Limb (tissue), 2 donors: Measurements from ENCODE around the gene PAX8.
A peak's percentile ranks its signal among the peaks of the same experiment; 100 is the strongest.
"Not testable (repeated sequence)": the region's sequence is repeated elsewhere in the genome, so short reads cannot be mapped to it uniquely, and the experiment has no call there.

Experiments used
- DNase-seq, 2 donors: peaks; one replicate each; pipeline ENCODE4 v3.0.0-alpha.2; 2016; ENCODE audit errors: extremely low spot score in 2 of 2

PAX8 gene

DNA sequence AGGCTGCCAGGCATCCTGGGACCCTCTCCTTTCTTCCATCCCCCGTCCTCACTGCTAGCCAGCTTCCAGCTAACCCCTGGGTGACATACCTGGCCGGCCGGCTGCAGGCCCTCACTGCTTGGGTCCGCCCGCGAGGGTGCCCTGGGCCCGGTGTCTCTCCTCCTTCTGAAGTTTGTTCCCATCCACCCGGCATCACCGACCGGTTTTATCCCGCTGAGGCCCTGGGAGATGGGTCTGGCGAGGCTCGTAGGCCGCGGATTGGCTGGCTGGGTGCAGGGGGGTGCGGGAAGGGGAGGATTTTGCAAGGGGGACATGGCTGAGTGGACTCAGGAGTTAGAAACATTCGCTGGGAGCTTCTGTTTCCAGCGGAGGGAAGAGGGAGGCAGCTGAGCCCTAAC lies at the start of gene PAX8:
PAX8 (minus strand) TSS at position 180 of the 398 bp plus-strand sequence. CDS start 527 bp downstream, outside the sequence.
- DNase-seq, result peak in 1 of 2 donors; percentile 64

DNA sequence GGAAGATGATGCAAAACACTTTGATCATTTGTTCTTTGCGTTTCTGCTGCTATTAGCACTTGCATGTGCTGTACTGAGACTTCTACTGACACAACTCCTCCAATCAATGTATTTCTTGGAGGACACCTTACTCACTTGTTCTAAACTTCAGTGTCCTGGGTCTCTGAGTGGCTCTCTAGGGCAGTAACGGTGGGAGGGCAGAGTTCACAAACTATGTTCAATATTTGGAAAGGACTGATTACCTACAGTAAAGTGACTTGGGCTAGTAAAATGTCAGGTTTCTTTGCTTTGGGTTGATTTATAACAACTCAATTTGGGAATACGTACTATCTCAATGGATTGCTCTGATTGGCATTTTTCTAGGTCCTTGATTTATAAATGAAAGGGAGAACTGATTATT lies 49.3 kb upstream of the PAX8 start:
- DNase-seq, result no peak

DNA sequence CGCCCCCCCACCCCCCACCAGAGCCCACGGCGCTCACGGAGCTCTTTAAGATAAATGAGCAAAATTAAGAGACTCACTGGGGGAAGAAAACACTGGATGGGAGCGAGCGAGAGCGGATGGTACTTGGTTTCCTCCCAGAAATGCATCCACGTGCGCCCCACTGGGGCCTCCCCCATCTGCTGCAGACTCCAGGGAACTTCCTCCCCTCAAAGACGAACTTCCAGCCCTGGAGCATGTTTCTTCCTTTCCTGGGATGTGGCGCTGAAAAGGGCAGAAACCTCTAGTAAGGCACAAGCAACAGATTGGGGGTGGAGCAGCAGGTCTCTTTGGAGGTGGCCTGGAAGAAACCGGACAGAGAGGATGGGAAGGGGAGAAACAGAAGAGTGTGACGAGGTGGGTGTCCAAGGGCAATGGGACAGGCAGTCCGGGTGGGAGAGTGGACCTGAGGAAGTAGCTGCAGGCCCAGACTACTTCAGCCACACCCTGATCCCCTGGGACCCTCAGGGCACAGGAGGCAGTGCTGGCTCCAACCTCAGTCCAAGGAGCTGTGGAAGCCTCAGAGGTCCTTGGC lies 46.5 kb upstream of the PAX8 start:
- peak in 1 of 2 donors; percentile 43 for DNase-seq

DNA sequence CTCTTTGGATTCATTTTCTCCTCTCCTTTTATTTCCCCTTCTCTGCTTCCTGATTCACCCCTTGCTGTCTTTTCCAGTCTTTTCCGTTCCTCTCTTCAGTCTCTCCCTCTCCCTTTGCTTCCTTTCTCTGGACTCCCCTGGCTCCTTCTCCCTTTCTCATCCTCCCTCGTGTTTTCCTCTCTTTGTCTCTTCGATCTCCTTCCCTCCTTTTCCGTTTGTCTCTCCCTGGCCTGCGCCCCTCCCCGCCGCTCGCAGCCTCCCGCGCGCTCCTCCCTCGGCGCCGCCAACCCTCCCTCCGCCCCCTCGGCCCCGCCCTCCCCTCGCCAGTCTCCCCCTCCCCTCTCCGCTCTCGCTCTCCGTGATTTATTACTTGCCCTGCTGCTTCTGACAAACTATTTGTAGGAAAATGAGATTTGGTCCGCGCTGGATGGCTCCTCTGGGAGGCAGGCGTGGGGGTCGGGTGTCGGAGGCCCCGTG lies 46.0 kb upstream of the PAX8 start:
- peak; percentile 63 to 87 for DNase-seq

DNA sequence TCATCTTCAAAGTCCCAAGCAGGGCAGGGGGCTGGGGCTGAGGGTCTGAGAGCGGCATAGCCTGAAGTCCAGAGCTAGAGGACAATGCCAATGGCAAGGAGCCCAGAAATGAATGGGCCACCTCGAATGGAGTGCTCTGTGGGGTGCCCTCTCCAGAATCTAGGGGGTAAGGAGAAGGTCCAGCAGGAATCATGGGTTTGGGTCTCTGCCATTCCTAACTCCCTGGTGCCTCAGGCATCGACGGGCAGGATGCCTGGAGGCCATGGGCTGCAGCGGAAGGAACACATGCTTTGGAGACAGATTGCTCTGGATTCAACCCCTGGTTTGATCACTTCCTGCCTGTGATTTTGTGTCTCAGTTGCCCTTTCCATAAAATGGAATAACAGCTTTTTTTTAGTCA lies 44.4 kb upstream of the PAX8 start:
- DNase-seq, result not testable (repeated sequence)

DNA sequence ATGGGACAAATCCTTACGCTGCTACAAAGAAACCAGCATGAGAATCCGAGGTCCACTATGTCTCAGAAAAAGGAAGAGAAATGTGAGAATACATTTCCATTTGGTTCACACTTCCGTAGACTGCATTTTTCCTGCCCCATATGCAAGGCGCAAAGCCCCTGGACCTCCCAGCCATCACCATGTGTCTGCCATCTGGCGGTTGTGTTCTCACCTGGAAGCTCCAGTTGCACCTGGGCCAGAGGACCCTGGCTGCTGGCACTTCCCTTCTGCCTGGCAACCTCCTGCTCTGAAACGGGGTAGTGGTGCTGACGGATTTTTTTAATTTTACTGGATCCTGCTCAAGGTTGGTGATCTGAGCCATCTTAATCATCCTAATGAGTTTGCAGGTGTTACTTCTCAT lies 41.4 kb upstream of the PAX8 start:
- not testable (repeated sequence) for DNase-seq

DNA sequence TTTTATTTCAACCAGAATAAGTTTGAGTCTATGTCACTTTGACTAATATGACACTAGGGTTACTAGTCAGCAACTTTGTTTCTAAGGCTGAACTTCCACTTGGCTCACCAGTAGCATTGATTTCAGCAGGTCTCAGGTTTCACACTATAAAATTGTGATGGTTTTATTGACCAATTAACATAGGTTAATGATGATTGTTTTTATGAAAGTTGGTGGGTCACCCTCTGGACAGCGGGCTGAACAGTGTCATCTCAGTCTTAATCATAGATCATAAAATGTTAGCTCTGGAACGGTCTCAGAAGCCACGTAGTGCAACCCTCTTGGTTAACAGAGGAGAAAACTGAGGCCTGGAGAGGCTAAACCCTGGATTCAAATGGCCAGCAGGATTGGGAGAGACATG lies 40.2 kb upstream of the PAX8 start:
- not testable (repeated sequence) for DNase-seq

DNA sequence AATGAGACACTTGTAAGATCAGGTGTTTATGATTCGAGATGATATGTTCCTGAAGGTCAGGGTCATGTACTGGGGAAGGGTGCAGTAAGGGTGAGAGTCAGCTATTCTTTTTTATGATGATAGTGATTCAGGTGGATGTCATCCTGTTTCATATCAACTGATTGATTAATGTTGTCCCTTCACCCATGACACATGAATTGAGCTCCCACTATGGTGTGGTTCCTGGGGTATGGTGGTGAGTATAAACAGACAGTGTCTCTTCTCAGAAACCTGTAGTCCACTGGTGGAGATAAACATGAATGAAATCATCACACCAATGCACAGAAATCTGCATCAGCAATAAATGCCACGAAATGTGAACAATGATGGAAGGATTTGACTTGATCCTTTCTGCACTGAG lies 37.4 kb upstream of the PAX8 start:
- DNase-seq, result no peak

DNA sequence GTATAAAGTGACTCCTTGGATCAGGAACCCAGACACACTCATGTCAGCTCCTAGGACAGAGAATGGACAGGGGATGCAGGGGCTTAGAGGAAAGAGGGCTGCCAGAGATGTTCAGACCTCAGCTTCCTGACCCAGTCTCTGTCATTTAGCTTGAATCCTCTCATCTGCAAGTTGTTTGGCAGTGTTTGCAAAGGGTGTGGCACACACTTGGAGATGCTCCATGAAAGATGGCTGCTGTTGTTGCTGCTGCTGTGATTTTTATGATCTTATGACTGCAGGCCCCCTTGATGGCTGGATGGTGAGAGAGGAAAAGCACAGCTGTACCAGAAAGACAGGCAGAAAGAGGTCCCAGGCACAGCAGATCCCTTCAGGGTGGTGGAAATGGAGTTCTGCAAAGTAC lies 35.9 kb upstream of the PAX8 start:
- DNase-seq, result not testable (repeated sequence)

DNA sequence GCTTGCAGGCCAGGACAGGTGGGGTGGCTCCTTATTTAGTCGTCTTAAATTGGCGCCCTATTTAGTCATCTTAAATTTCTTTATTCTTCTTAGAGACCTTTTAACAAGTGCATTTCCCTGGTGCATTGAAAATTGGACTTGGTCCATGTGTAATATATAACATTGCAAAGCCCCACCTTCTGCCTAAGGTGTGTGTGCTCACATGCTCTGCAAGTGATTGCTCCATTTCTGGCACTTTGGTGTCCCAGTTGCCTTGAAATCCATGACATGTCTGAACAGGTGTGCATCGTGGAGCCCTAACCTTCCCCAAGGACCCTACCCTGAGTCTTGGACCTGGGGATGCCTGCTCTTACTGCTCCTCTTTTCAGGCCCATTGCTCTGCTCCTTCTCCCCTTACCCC lies 35.5 kb upstream of the PAX8 start:
- DNase-seq, result not testable (repeated sequence)

DNA sequence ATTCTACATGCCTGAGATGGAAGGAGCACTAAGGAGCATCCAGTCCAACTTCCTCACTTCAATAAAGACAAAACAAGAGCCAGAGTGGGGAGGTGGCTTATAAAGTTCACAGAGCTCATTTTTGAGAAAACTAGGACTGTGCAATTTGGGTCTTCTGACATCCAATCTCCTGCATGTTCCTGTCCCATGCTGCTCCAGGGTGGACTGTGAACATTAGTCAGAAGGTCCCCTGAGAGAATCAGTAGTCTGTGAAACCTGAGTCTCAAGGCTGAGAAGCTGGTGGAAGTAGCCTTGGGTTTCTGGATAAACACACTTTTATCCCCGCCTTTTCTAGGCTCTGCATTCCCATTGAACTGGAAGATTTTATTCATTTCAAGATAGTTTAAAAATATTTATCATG lies 33.1 kb upstream of the PAX8 start:
- not testable (repeated sequence) for DNase-seq

DNA sequence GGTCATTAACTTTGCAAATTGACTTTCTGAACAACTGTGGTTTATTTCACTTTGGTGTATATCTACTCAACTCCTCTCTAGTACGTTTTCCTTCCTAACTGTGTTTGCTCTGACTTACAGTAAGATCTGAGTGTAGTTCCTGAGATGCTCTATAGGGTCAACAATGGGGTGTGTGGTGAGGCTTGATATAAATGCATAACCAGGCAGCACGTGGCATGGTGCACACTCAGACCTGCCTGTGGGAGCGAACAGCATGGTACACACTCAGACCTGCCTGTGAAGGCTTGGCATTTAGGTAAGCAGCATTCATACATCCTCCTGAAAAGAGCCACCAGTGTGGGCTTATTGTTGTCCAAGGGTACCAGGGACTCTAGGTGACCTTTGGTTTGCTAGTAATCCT lies 32.5 kb upstream of the PAX8 start:
- not testable (repeated sequence) for DNase-seq

DNA sequence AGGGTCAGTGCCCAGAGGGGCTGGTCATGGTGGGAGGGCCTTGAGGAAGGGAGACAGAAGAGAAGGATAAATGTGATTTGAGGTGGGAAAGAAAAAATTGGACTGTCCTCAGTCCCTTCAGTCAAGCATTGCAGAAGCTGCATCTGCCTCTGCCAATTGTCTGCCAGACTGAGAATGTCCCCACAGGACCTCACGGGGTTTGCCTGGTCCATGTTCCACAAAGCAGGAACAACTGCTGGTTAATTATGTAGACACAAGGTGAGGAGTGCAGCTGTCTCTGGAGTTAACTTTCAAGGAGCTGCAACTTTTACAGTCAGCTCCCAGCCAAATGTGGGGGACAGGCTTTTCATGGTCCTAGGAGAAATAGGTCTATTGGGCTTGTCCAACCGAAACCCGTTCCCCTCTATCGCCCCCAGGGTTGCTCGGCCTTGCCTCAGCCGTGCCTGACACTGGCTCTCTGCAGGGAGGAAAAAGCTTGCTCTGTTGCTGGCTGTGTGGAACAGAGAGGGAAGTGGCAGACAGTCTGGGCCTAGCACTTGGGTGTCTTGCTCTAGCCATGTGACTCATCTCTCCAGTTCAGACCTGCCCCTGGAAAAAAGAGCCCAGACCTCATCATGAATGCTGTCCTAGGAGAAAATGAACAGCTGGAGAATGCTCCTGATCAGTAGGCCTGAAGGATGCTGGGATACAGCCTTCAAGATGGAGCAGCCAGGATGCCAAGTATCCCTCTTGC lies 31.1 kb upstream of the PAX8 start:
- no peak for DNase-seq

DNA sequence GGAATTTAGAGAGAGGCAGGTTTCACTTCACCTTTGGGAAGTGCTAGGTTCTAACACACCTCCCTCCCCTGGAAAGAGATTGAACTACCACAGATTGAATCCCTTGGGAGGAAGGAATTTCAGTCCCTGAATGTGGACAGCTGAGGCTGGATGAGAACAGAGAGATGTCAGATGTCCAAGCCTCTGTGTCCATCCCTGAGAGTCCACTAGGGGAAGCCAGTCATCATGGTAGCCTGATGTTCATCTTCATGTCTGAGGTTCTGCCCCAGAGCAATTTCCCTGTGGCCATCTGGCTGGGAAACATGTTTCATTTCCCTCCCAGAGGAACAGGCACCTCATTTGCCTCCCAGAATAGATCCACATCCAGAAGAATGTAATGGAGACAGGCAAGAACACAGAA lies 30.1 kb upstream of the PAX8 start:
- DNase-seq, result not testable (repeated sequence)

DNA sequence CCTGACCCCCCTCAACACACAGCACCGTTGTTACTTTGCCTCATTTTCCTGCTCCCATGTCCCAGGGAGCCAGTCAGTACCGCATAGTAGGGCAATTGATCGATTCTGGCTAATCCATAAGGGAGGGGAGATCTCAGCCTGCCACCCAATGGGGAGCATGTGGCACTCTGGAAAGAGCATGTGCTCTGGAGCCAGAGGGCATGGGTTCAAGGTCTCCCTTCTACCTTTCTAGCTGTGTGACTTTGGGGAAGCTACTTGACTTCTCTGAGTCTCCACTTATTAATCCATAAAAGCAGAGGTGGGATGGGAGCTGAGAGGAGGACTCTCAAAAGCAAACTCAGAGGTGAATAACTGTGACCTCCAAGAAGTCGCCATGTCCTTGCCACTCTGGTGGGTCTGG lies 27.5 kb upstream of the PAX8 start:
- not testable (repeated sequence) for DNase-seq

DNA sequence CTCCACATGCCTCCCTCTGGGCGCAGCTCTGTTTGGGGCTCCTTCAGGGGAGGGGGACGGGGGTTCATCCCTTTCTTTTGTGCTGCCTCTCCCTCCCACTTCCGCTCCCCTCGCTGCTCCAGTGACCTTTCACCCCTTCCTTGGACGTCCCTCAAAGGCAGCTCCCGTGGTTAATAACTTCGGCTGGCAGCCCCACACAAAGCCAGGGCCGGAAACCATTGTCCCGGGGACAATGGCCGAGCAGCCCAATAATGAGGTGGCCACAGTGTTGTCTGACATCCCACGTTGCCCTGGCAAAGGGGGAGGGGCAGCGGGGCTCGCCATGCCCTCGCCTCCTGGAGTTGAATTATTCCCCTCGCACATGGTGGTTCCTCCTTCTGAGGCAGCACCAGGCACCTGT lies 27.0 kb upstream of the PAX8 start:
- DNase-seq, result not testable (repeated sequence)

DNA sequence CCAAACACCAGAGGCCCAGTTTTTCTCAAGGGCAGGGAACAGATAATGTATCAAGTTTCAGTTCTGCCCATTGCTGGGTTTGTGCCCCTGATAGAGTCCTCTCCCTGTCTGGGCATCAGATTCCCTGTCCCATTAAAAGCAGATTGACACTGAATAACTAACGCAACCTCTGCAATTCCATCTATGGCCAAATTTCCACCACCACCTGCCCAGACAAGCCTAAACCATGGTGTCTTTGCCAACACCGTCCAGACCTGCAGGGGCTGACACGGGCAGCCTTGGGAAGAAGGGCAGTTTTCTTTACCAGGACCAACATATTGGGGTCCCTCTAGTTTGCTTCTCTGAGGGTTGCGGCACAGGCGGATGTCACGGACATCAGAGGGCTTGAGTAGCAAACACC lies 26.4 kb upstream of the PAX8 start:
- no peak for DNase-seq

DNA sequence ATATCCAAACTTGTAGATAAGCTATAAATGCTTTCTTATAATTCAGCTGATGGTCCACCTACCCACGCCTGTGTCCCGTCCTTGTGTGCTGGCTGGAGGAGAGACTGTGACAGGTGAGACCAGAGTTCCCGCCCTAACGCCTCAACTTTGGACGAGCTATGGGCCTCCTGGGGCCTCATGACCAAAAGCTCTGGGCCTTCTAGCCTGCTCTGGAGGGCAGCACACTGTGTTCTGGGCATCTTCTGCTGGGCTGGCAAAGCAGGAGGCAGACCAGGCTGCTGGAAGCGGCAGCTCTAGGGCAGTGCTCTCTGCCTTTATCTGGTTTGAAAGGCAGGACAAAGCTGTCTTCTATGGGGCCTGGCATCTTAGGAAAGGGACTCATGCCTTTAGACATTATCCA lies 26.0 kb upstream of the PAX8 start:
- DNase-seq, result no peak

DNA sequence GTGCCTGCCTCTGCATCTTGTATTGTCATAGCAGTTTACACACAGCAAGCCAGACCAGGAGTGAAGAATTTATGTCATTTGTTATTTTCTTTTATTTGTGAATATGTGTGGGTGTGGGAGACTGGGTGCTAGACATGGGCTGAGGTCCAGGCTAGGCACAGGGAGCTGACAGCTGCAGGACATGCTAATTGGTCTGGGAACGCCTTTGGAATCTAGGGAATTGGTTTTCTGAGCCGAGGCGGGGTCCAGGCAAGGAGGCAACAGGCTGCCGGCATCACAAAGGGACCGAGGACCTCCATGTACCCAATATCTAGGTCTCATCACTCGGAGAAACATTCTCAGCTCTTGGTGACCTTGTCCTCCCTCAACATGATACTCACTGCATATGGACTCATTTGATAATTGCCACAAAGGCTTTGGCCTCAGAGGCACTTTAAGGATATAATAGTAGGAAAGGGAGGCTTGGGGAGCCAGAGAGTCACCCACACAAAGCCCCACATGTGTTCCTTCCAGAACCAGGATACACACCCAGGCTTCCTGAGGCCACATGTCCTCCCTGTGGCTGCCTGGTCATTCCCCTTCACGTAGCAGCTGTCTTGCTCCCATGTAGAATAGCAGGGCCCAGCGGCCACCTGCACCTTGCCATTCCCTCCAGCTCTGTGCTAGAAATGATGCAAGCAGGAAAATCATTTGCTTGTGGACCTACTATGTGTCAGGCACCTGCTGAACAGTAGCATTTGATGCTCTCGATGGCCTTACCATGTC lies 23.7 kb upstream of the PAX8 start:
- not testable (repeated sequence) for DNase-seq

DNA sequence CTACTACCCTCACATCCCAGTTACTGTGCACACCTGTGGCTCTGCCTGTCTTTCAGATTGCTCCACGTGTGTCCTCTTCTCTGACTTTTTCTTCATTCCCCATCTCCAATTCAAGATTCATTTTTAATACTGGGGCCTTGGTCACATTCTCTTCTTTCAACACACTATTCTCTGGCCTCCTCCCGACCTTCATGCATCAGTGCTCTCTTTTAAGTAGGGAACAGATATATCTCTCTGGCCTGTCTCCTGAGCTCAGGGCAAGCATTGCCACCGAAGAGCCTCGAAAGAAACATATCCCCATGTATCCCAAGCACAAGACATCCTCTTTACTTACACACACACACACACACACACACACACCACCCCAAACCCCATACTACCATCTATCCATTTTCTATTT lies 21.6 kb upstream of the PAX8 start:
- DNase-seq, result no peak

DNA sequence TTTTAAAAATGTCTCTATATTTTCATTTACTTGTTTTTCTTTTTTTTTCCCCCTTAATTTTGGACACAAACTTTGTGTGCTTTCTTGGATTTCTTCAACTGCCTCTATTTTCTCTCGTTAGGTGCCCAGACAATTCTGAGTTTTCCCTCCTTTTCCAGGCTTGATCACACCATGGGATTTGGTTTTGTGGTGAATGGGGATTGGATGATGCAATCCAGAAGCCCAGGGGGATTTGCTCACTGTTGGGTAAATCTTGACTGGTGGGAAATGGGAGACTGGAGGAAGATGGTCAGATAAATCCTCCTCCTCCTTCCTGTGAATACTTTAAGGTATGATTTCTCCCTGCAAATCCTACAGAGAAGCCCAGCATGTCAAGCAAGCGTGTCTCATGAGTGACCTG lies 19.5 kb upstream of the PAX8 start:
- no peak for DNase-seq

DNA sequence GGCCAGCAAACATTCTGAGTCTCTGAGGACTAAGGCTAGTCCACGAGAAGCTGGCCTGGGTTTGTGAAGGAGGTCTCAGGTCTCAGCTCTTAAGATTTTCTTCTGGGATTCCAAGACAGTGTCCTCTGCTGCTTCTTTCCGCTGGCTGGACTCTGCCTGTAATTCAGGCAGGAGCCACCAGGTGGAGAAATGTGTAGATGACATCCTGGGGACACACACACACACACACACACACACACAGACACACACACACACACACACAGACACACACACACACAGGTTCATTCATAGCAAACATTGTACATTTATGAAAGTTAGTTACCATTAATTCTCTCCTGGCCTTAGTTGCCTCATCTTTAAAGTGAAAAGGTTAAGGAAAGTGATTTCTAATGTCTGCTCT lies 18.9 kb upstream of the PAX8 start:
- DNase-seq, result not testable (repeated sequence)
